OCI-LY1 (cell line): ENCODE results near the gene CEP112.

Source experiments
- CTCF ChIP-seq: fragments of 200-600 bp; sonication (generic), shearing (Covaris generic); IDR thresholded peaks from 2 replicates; pipeline ENCODE4 v1.5.1; 2017; ENCODE audit warnings: mild to moderate bottlenecking, antibody characterized with exemption, low read length, moderate library complexity, mixed read lengths
- EZH2 ChIP-seq: fragments of 200-600 bp; sonication (generic), shearing (Covaris generic); IDR thresholded peaks from 2 replicates; pipeline ENCODE4 v1.8.0; 2017; ENCODE audit warnings: borderline replicate concordance, mixed run types, mild to moderate bottlenecking, antibody characterized with exemption, low read length, moderate library complexity, mixed read lengths

DNA sequence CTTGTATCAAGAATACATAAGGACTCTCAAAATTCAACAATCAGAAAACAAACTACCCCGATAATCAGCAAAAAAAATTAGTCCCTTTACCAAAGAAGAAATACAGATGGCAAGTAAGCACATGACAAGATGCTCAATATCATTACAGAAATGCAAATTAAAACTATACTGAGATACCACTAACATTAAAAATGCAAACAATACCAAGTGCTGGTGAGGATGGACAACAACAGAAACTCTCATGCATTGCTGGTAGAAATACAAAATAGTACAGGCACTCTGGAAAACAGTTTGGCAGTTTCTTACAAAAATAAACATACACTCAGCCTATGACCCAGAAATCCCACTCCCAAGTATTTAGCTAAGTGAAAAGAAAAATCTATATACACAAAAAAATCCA is 7.5 kb downstream of the CEP112 start:
- no peak for TF ChIP-seq CTCF
- no peak for TF ChIP-seq EZH2
